NCI-H1694 treated with DMSO at 0.1 percent for 48 hours (cell line): ENCODE measurements around the gene AP4B1.
"Not testable (repeated sequence)": the region's sequence is repeated elsewhere in the genome, so short reads cannot be mapped to it uniquely, and the experiment has no call there.

ENCODE experiments used
- DNase-seq: peaks from one replicate; lab custom pipeline; 2025; lab: John Stamatoyannopoulos, UW

Gene AP4B1

GRCh38 chr1:113857776-113858175 is 46.8 kb downstream of the AP4B1 start:
- DNase-seq = no peak

- DNase-seq = no peak
These were observed 48.2 kb downstream of the AP4B1 start for GRCh38 chr1:113856401-113856790.

GRCh38 chr1:113855630-113856400 is 48.8 kb downstream of the AP4B1 start:
- DNase-seq = no peak

- DNase-seq = no peak
These were observed 50.4 kb downstream of the AP4B1 start for GRCh38 chr1:113854234-113854633.

- not testable (repeated sequence) for DNase-seq
These were observed 51.9 kb downstream of the AP4B1 start for GRCh38 chr1:113852694-113853093.

- DNase-seq = no peak
These were observed 54.3 kb downstream of the AP4B1 start for GRCh38 chr1:113850127-113850796.

GRCh38 chr1:113849072-113849471 is 55.5 kb downstream of the AP4B1 start:
- DNase-seq = no peak

GRCh38 chr1:113846391-113847035 is 58.1 kb downstream of the AP4B1 start:
- no peak for DNase-seq
